GM12874 (cell line): ENCODE data around the gene MYADML2.

Experiments used
- TF ChIP-seq, protein P1 (sequence below): IDR thresholded peaks from 2 replicates; pipeline ENCODE4 v1.5.1; 2011; ENCODE audit warnings: low read depth, mild to moderate bottlenecking, control low read depth, low read length, moderate library complexity; ENCODE audit not compliant: insufficient read depth

MYADML2 gene

GRCh38 chr17:81934098-81934757, 12.8 kb downstream of the MYADML2 start:
- TF ChIP-seq, protein P1, sequence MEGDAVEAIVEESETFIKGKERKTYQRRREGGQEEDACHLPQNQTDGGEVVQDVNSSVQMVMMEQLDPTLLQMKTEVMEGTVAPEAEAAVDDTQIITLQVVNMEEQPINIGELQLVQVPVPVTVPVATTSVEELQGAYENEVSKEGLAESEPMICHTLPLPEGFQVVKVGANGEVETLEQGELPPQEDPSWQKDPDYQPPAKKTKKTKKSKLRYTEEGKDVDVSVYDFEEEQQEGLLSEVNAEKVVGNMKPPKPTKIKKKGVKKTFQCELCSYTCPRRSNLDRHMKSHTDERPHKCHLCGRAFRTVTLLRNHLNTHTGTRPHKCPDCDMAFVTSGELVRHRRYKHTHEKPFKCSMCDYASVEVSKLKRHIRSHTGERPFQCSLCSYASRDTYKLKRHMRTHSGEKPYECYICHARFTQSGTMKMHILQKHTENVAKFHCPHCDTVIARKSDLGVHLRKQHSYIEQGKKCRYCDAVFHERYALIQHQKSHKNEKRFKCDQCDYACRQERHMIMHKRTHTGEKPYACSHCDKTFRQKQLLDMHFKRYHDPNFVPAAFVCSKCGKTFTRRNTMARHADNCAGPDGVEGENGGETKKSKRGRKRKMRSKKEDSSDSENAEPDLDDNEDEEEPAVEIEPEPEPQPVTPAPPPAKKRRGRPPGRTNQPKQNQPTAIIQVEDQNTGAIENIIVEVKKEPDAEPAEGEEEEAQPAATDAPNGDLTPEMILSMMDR: no peak

- TF ChIP-seq, protein P1: no peak
Measured at GRCh38 chr17:81933178-81933699, 13.8 kb downstream of the MYADML2 start.

GRCh38 chr17:81932333-81932983, 14.6 kb downstream of the MYADML2 start:
- TF ChIP-seq, protein P1: no peak

DNA sequence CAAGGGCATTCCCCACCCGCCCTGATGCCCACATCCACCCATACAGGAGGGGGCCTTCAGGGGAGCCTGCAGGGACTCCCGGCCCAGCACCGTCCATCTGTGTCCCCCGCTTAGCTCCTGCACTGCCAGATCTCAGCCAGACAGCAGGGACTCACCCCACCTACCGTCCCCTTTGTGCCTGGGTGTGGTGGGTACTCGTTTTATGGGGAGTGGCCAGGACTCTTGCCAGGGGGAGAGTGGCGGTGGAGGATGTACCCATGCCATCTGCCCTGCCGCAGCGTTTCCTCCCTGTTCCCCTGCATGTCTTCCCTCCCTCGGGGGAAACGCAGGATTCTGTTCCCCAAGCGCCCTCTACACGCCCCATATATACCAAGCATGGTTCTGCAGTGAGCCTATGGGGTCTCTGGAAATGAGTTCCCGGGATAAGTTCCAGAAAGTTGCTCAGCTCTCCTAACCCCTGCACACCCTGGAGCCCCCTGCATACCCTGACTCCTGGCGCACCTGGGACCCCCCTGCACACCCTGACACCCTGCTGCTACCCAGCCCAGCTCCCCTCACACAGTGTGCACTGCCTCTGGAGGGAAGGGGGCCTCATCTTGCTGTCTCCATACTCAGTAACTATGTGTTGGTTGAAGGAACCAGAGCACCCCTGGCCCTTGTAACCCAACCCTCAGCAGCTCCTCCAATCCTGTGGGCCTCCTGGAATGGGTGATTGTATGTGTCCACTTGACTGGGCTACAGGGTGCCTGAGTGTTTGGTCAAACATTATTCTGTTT, 15.3 kb downstream of the MYADML2 start:
- TF ChIP-seq, protein P1: no peak

- TF ChIP-seq, protein P1: no peak
Measured at GRCh38 chr17:81931189-81931556, 15.9 kb downstream of the MYADML2 start.

DNA sequence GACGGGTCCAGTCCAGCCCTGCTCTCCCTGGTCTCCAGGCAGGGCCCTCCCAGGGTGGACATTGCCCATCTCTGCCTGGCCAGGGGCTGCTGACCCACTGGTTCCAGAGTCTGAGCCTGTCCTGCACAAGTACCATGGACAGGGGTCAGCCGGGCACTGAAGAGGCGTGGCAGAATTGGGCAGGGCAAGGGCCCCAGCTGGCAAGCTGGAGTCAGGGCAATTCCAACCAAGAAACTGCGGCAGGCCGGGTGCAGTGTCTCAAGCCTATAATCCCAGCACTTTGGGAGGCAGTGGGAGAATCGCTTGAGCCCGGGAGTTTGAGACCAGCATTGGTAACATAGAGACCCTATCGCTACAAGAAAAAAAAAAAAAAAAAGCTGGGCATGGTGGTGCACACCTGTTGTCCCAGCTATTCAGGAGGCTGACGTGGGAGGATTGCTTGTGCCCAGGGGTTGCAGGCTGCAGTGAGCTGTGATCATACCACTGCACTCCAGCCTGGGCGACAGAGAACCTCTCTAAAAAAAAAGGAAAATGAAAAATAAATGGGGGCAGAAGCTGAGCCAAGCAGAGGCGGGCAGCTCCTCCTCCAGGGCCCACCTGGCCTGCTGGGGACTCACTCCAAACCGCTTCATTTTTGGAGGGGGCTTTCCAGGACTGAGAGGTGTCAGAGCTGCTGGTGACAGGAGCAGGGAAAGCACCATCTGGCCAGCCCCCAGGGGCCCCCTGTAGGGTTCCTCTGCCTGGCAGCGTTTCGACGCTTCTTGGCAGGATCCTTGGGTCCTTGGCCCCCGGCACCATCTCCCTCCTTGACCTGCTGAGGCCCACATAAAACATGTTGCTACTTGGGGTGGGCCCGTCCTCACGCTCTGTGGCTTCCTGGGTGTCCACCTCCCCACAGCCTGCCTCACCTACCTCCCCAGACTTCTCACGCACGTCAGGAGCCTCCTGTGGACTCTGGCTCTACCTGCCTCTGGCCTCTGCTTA, 16.6 kb downstream of the MYADML2 start:
- TF ChIP-seq, protein P1: no peak
